Measurements from ENCODE around the gene CAMTA1.
"Not testable (repeated sequence)": the region's sequence is repeated elsewhere in the genome, so short reads cannot be mapped to it uniquely, and the experiment has no call there.

Gene CAMTA1

GRCh38 chr1:6832006-6832405, 46.8 kb downstream of the CAMTA1 start:
- not testable (repeated sequence) for H3K27me3 ChIP-seq (ENCODE audit: insufficient read depth, low read length); H3K36me3 ChIP-seq (ENCODE audit: insufficient read depth, low read depth, low read length); H3K4me3 ChIP-seq (ENCODE audit: low read length); H3K27ac ChIP-seq (ENCODE audit: low read length); H3K9me3 ChIP-seq (ENCODE audit: insufficient read depth, low read depth, low read length); H3K9ac ChIP-seq (ENCODE audit: low read depth, low read length); H3K4me1 ChIP-seq (ENCODE audit: insufficient read depth, low read length)

- peaks cover 6% of the 10 kb centered on the region; the same call in 1 of the 2 replicates for H3K36me3 ChIP-seq (ENCODE audit: insufficient read depth, low read depth, low read length)
- no peaks in the 10 kb centered on the region for H3K9me3 ChIP-seq (ENCODE audit: insufficient read depth, low read depth, low read length)
- no peak overlapping the region for H3K27ac ChIP-seq (ENCODE audit: low read length)
- H3K4me3 ChIP-seq (ENCODE audit: low read length): no peak overlapping the region
- H3K27me3 ChIP-seq (ENCODE audit: insufficient read depth, low read length): no peaks in the 10 kb centered on the region
- H3K9ac ChIP-seq (ENCODE audit: low read depth, low read length): no peak overlapping the region
- no peaks in the 10 kb centered on the region for H3K4me1 ChIP-seq (ENCODE audit: insufficient read depth, low read length)
These were observed 47.4 kb downstream of the CAMTA1 start for GRCh38 chr1:6832531-6833188.

- H3K36me3 ChIP-seq (ENCODE audit: insufficient read depth, low read depth, low read length): peaks cover 13% of the 10 kb centered on the region; the same call in 1 of the 2 replicates
- no peaks in the 10 kb centered on the region for H3K9me3 ChIP-seq (ENCODE audit: insufficient read depth, low read depth, low read length)
- no peaks in the 10 kb centered on the region for H3K27me3 ChIP-seq (ENCODE audit: insufficient read depth, low read length)
- H3K27ac ChIP-seq (ENCODE audit: low read length): no peak overlapping the region
- H3K9ac ChIP-seq (ENCODE audit: low read depth, low read length): no peak overlapping the region
- H3K4me3 ChIP-seq (ENCODE audit: low read length): no peak overlapping the region
- H3K4me1 ChIP-seq (ENCODE audit: insufficient read depth, low read length): no peaks in the 10 kb centered on the region
These were observed 48.5 kb downstream of the CAMTA1 start for GRCh38 chr1:6833804-6834203.

- H3K27ac ChIP-seq (ENCODE audit: low read length): no peak overlapping the region
- no peaks in the 10 kb centered on the region for H3K27me3 ChIP-seq (ENCODE audit: insufficient read depth, low read length)
- H3K9me3 ChIP-seq (ENCODE audit: insufficient read depth, low read depth, low read length): no peaks in the 10 kb centered on the region
- no peaks in the 10 kb centered on the region for H3K4me1 ChIP-seq (ENCODE audit: insufficient read depth, low read length)
- H3K4me3 ChIP-seq (ENCODE audit: low read length): no peak overlapping the region
- peaks cover 9% of the 10 kb centered on the region; the same call in 1 of the 2 replicates for H3K36me3 ChIP-seq (ENCODE audit: insufficient read depth, low read depth, low read length)
- no peak overlapping the region for H3K9ac ChIP-seq (ENCODE audit: low read depth, low read length)
These were observed 49.1 kb downstream of the CAMTA1 start for GRCh38 chr1:6834366-6834765.

- no peaks in the 10 kb centered on the region for H3K27me3 ChIP-seq (ENCODE audit: insufficient read depth, low read length)
- H3K9ac ChIP-seq (ENCODE audit: low read depth, low read length): no peak overlapping the region
- no peak overlapping the region for H3K4me3 ChIP-seq (ENCODE audit: low read length)
- H3K4me1 ChIP-seq (ENCODE audit: insufficient read depth, low read length): no peaks in the 10 kb centered on the region
- no peak overlapping the region for H3K27ac ChIP-seq (ENCODE audit: low read length)
- H3K9me3 ChIP-seq (ENCODE audit: insufficient read depth, low read depth, low read length): no peaks in the 10 kb centered on the region
- peaks cover 7% of the 10 kb centered on the region; the same call in 1 of the 2 replicates for H3K36me3 ChIP-seq (ENCODE audit: insufficient read depth, low read depth, low read length)
These were observed 49.9 kb downstream of the CAMTA1 start for GRCh38 chr1:6835139-6835538.

- no peaks in the 10 kb centered on the region for H3K27me3 ChIP-seq (ENCODE audit: insufficient read depth, low read length)
- no peak overlapping the region for H3K9ac ChIP-seq (ENCODE audit: low read depth, low read length)
- no peak overlapping the region for H3K27ac ChIP-seq (ENCODE audit: low read length)
These were observed 57.0 kb downstream of the CAMTA1 start for GRCh38 chr1:6842301-6842700.

GRCh38 chr1:6845786-6846185, 60.5 kb downstream of the CAMTA1 start:
- peaks cover 22% of the 10 kb centered on the region; the same call in 1 of the 2 replicates for H3K36me3 ChIP-seq (ENCODE audit: insufficient read depth, low read depth, low read length)
- H3K4me1 ChIP-seq (ENCODE audit: insufficient read depth, low read length); H3K27me3 ChIP-seq (ENCODE audit: insufficient read depth, low read length); H3K9ac ChIP-seq (ENCODE audit: low read depth, low read length); H3K27ac ChIP-seq (ENCODE audit: low read length); H3K4me3 ChIP-seq (ENCODE audit: low read length); H3K9me3 ChIP-seq (ENCODE audit: insufficient read depth, low read depth, low read length): not testable (repeated sequence)

More at GRCh38 chr1:6842301-6842700, 57.0 kb downstream of the CAMTA1 start:
- no peaks in the 10 kb centered on the region for H3K4me1 ChIP-seq (ENCODE audit: insufficient read depth, low read length)
- H3K9me3 ChIP-seq (ENCODE audit: insufficient read depth, low read depth, low read length): no peaks in the 10 kb centered on the region; the same call in 1 of the 2 replicates
- peaks cover 28% of the 10 kb centered on the region; the same call in 1 of the 2 replicates for H3K36me3 ChIP-seq (ENCODE audit: insufficient read depth, low read depth, low read length)
- no peak overlapping the region for H3K4me3 ChIP-seq (ENCODE audit: low read length)

GRCh38 chr1:6848816-6849215, 63.6 kb downstream of the CAMTA1 start:
- Histone ChIP-seq H3K9ac (ENCODE audit: low read depth, low read length) (no peak overlapping the region), H3K9me3 (ENCODE audit: insufficient read depth, low read depth, low read length) (no peaks in the 10 kb centered on the region; the same call in 1 of the 2 replicates), H3K27ac (ENCODE audit: low read length) (no peak overlapping the region), H3K27me3 (ENCODE audit: insufficient read depth, low read length) (no peaks in the 10 kb centered on the region), H3K36me3 (ENCODE audit: insufficient read depth, low read depth, low read length) (peaks cover 20% of the 10 kb centered on the region), H3K4me1 (ENCODE audit: insufficient read depth, low read length) (no peaks in the 10 kb centered on the region), H3K4me3 (ENCODE audit: low read length) (no peak overlapping the region)

- no peaks in the 10 kb centered on the region for H3K4me1 ChIP-seq (ENCODE audit: insufficient read depth, low read length)
- H3K27me3 ChIP-seq (ENCODE audit: insufficient read depth, low read length): no peaks in the 10 kb centered on the region
- H3K4me3 ChIP-seq (ENCODE audit: low read length): no peak overlapping the region
- H3K9ac ChIP-seq (ENCODE audit: low read depth, low read length): no peak overlapping the region
- H3K9me3 ChIP-seq (ENCODE audit: insufficient read depth, low read depth, low read length): no peaks in the 10 kb centered on the region; the same call in 1 of the 2 replicates
- peaks cover 17% of the 10 kb centered on the region for H3K36me3 ChIP-seq (ENCODE audit: insufficient read depth, low read depth, low read length)
- H3K27ac ChIP-seq (ENCODE audit: low read length): no peak overlapping the region
These were observed 65.3 kb downstream of the CAMTA1 start for GRCh38 chr1:6850537-6850936.

- H3K27ac ChIP-seq (ENCODE audit: low read length): no peak overlapping the region
- no peaks in the 10 kb centered on the region for H3K9me3 ChIP-seq (ENCODE audit: insufficient read depth, low read depth, low read length)
- H3K36me3 ChIP-seq (ENCODE audit: insufficient read depth, low read depth, low read length): peaks cover 12% of the 10 kb centered on the region
- H3K4me3 ChIP-seq (ENCODE audit: low read length): no peak overlapping the region
- H3K27me3 ChIP-seq (ENCODE audit: insufficient read depth, low read length): no peaks in the 10 kb centered on the region
- H3K4me1 ChIP-seq (ENCODE audit: insufficient read depth, low read length): no peaks in the 10 kb centered on the region
- no peak overlapping the region for H3K9ac ChIP-seq (ENCODE audit: low read depth, low read length)
These were observed 67.1 kb downstream of the CAMTA1 start for GRCh38 chr1:6852136-6852890.

GRCh38 chr1:6854166-6854565, 68.9 kb downstream of the CAMTA1 start:
- H3K27ac ChIP-seq (ENCODE audit: low read length): no peak overlapping the region
- H3K36me3 ChIP-seq (ENCODE audit: insufficient read depth, low read depth, low read length): peaks cover 12% of the 10 kb centered on the region
- peaks cover under 1% of the 10 kb centered on the region for H3K4me1 ChIP-seq (ENCODE audit: insufficient read depth, low read length)
- H3K9ac ChIP-seq (ENCODE audit: low read depth, low read length): no peak overlapping the region
- no peak overlapping the region for H3K4me3 ChIP-seq (ENCODE audit: low read length)
- H3K27me3 ChIP-seq (ENCODE audit: insufficient read depth, low read length): no peaks in the 10 kb centered on the region
- no peaks in the 10 kb centered on the region for H3K9me3 ChIP-seq (ENCODE audit: insufficient read depth, low read depth, low read length)

- H3K27me3 ChIP-seq (ENCODE audit: insufficient read depth, low read length): no peaks in the 10 kb centered on the region
- H3K4me1 ChIP-seq (ENCODE audit: insufficient read depth, low read length): peaks cover 12% of the 10 kb centered on the region
- no peaks in the 10 kb centered on the region for H3K9me3 ChIP-seq (ENCODE audit: insufficient read depth, low read depth, low read length)
- H3K9ac ChIP-seq (ENCODE audit: low read depth, low read length): no peak overlapping the region
- H3K27ac ChIP-seq (ENCODE audit: low read length): no peak overlapping the region
- no peak overlapping the region for H3K4me3 ChIP-seq (ENCODE audit: low read length)
- H3K36me3 ChIP-seq (ENCODE audit: insufficient read depth, low read depth, low read length): peaks cover 12% of the 10 kb centered on the region
These were observed 72.6 kb downstream of the CAMTA1 start for GRCh38 chr1:6857831-6858230.
